22Rv1 (cell line): Measurements from ENCODE around the gene STK11IP.

ENCODE experiments used
- CTCF ChIP-seq: fragments of 450-650 bp; IDR thresholded peaks from 2 replicates; pipeline ENCODE4 v1.5.1; 2017; ENCODE audit warnings: mild to moderate bottlenecking
- ZFX ChIP-seq: fragments of 450-650 bp; IDR thresholded peaks from 2 replicates; pipeline ENCODE4 v1.6.1; 2017; ENCODE audit warnings: antibody characterized with exemption, borderline replicate concordance

- TF ChIP-seq CTCF = no peak
- no peak for TF ChIP-seq ZFX
Measured at GRCh38 chr2:219556413-219556812, 41.2 kb upstream of the STK11IP start.
